HG03521 (cell line): Measurements from ENCODE around the gene ZNF804A.
A peak's percentile ranks its signal among the peaks of the same experiment; 100 is the strongest.

Experiments used
- ATAC-seq: cut with Tn5 transposase; IDR thresholded peaks from one replicate; pipeline ENCODE4 v1.9.1; 2021; ENCODE audit warnings: mild to moderate bottlenecking, moderate library complexity; ENCODE audit not compliant: unreplicated experiment

Gene ZNF804A

GRCh38 chr2:184598316-184599053, at the start of gene ZNF804A:
Gene ZNF804A, plus strand, starts transcription at chr2:184598529. Its CDS starts 431 bp downstream, at chr2:184598960.
- peak; percentile 89 for ATAC-seq

GRCh38 chr2:184549153-184549552, 49.2 kb upstream of the ZNF804A start:
- no peak for ATAC-seq

GRCh38 chr2:184551626-184552025, 46.7 kb upstream of the ZNF804A start:
- no peak for ATAC-seq

GRCh38 chr2:184554736-184555135, 43.6 kb upstream of the ZNF804A start:
- ATAC-seq: no peak

- no peak for ATAC-seq
Measured at GRCh38 chr2:184555352-184555751, 43.0 kb upstream of the ZNF804A start.

GRCh38 chr2:184556639-184557038, 41.7 kb upstream of the ZNF804A start:
- no peak for ATAC-seq

- no peak for ATAC-seq
Measured at GRCh38 chr2:184558713-184559464, 39.4 kb upstream of the ZNF804A start.

- no peak for ATAC-seq
Measured at GRCh38 chr2:184560603-184561002, 37.7 kb upstream of the ZNF804A start.

- ATAC-seq: no peak
Measured at GRCh38 chr2:184562532-184562931, 35.8 kb upstream of the ZNF804A start.

GRCh38 chr2:184564092-184564491, 34.2 kb upstream of the ZNF804A start:
- no peak for ATAC-seq

- ATAC-seq: no peak
Measured at GRCh38 chr2:184566716-184567115, 31.6 kb upstream of the ZNF804A start.

- ATAC-seq: no peak
Measured at GRCh38 chr2:184577056-184577455, 21.3 kb upstream of the ZNF804A start.

GRCh38 chr2:184577743-184578142, 20.6 kb upstream of the ZNF804A start:
- ATAC-seq: no peak

- ATAC-seq: no peak
Measured at GRCh38 chr2:184579226-184579625, 19.1 kb upstream of the ZNF804A start.

- no peak for ATAC-seq
Measured at GRCh38 chr2:184581391-184581790, 16.9 kb upstream of the ZNF804A start.

GRCh38 chr2:184589261-184589660, 9.1 kb upstream of the ZNF804A start:
- no peak for ATAC-seq

- no peak for ATAC-seq
Measured at GRCh38 chr2:184596819-184597411, 1.4 kb upstream of the ZNF804A start.

- ATAC-seq: no peak
Measured at GRCh38 chr2:184597571-184597991, 748 bp upstream of the ZNF804A start.

- ATAC-seq: peak; percentile 5
Measured at GRCh38 chr2:184598002-184598315, 370 bp upstream of the ZNF804A start.

- ATAC-seq: no peak
Measured at GRCh38 chr2:184599054-184599871, 934 bp downstream of the ZNF804A start.

GRCh38 chr2:184599872-184600222, 1.5 kb downstream of the ZNF804A start:
- ATAC-seq: no peak
